ENCODE measurements around the gene SLC5A6. TPM values are rescaled to one million over a fixed set of nuclear protein-coding genes. Genes with fewer than 3 reads are reported as not detected.

Gene SLC5A6
- polyA plus RNA-seq, 1 of the 3 experiments (the other 2 are of a cell fraction) = 75.7 TPM

DNA sequence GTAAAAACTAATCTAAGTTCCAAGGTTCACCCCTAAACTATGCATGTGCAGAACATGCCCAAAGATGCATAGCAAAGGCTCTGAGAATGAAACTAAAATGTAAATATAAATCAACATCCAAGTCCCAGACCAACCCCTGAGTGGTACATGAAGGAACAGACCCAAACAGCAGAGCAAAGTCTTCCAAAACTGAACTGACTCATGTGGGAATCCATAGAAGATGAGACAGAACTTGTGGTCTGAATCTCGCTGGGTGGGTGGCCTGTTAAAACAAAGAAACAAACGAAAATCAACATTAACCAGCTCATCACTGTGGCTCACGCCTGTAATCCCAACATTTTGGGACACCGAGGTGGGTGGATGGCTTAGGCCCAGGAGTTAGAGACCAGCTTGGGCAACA lies 29.7 kb downstream of the SLC5A6 start:
- H3K9me2 ChIP-seq = no peaks in the 10 kb centered on the region
- peaks cover 3 to 39% of the 10 kb centered on the region in 2 experiments; a peak in 3 of 4 replicates for H3K4me1 ChIP-seq (ENCODE audit: control insufficient read depth in 1 of 2, insufficient read depth in 2 of 2, low read depth in 1 of 2, low read length in 1 of 2)
- WGBS (ENCODE audit: low lambda C conversion rate) = 53% methylated on average over 4 of the region's 4 CpGs
- H3K27ac ChIP-seq (ENCODE audit: low read depth in 2 of 2, low read length in 1 of 2) = peak overlapping the region in 1 of 2 experiments; percentile 80; a peak in 2 of 4 replicates
- H3K9me3 ChIP-seq = no peaks in the 10 kb centered on the region
- ChIA-PET CTCF (interaction anchor here (0.9 to 7.0 kb wide), 4 partner anchors 9 to 101 kb away, joined by 3 to 57 read pairs (median 8); no protein-coding TSS in a partner anchor), POLR2A (no interaction called here)
- 0 out of 2 replicates have a peak overlapping the region, but pooled peaks have one; percentile 2 for H3K9ac ChIP-seq
- DNase-seq = no peak
- H3F3A ChIP-seq (replicated peaks; ENCODE audit: insufficient read depth) = peaks cover 13% of the 10 kb centered on the region
- no peaks in the 10 kb centered on the region for H4K20me1 ChIP-seq (ENCODE audit: insufficient read depth)
- H3K27me3 ChIP-seq (ENCODE audit: insufficient read depth) = no peaks in the 10 kb centered on the region
- H3K4me2 ChIP-seq = peak overlapping the region; percentile 3; the same call in 1 of the 2 replicates
- TF ChIP-seq, protein P1, sequence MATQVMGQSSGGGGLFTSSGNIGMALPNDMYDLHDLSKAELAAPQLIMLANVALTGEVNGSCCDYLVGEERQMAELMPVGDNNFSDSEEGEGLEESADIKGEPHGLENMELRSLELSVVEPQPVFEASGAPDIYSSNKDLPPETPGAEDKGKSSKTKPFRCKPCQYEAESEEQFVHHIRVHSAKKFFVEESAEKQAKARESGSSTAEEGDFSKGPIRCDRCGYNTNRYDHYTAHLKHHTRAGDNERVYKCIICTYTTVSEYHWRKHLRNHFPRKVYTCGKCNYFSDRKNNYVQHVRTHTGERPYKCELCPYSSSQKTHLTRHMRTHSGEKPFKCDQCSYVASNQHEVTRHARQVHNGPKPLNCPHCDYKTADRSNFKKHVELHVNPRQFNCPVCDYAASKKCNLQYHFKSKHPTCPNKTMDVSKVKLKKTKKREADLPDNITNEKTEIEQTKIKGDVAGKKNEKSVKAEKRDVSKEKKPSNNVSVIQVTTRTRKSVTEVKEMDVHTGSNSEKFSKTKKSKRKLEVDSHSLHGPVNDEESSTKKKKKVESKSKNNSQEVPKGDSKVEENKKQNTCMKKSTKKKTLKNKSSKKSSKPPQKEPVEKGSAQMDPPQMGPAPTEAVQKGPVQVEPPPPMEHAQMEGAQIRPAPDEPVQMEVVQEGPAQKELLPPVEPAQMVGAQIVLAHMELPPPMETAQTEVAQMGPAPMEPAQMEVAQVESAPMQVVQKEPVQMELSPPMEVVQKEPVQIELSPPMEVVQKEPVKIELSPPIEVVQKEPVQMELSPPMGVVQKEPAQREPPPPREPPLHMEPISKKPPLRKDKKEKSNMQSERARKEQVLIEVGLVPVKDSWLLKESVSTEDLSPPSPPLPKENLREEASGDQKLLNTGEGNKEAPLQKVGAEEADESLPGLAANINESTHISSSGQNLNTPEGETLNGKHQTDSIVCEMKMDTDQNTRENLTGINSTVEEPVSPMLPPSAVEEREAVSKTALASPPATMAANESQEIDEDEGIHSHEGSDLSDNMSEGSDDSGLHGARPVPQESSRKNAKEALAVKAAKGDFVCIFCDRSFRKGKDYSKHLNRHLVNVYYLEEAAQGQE (IDR thresholded peaks at IDR 0.05; ENCODE audit: low read depth, low read length) = no peak
- TF ChIP-seq GABPA (IDR thresholded peaks at IDR 0.05; ENCODE audit: low read depth) (no peak), FOXJ3 (CRISPR knock-in tag; IDR thresholded peaks at IDR 0.05) (no peak), EZH2phosphoT487 (IDR thresholded peaks at IDR 0.05; ENCODE audit: borderline replicate concordance, low read depth) (no peak), SIN3A (IDR thresholded peaks at IDR 0.05; ENCODE audit: borderline replicate concordance, low read depth, low read length) (no peak), NFIC (IDR thresholded peaks at IDR 0.05; ENCODE audit: borderline replicate concordance) (no peak), EP300 (IDR thresholded peaks at IDR 0.05; ENCODE audit: borderline replicate concordance in 1 of 2, low read depth in 1 of 2, low read length in 1 of 2) (no peak), RAD21 (IDR thresholded peaks at IDR 0.05; ENCODE audit: low read length) (no peak), YY1 (IDR thresholded peaks at IDR 0.05; ENCODE audit: low read depth) (no peak), TAF1 (IDR thresholded peaks at IDR 0.05; ENCODE audit: borderline replicate concordance, low read depth, low read length) (no peak), NRF1 (IDR thresholded peaks at IDR 0.05; ENCODE audit: low read depth, low read length) (no peak), ELF1 (IDR thresholded peaks at IDR 0.05) (no peak), MEF2A (IDR thresholded peaks at IDR 0.05; ENCODE audit: borderline replicate concordance, low read depth) (no peak), SMC3 (IDR thresholded peaks at IDR 0.05; ENCODE audit: low read depth, low read length) (no peak), RXRA (IDR thresholded peaks at IDR 0.05; ENCODE audit: borderline replicate concordance, low read depth) (no peak), RCOR1 (IDR thresholded peaks at IDR 0.05; ENCODE audit: low read length) (no peak)
- TF ChIP-seq, protein P2, sequence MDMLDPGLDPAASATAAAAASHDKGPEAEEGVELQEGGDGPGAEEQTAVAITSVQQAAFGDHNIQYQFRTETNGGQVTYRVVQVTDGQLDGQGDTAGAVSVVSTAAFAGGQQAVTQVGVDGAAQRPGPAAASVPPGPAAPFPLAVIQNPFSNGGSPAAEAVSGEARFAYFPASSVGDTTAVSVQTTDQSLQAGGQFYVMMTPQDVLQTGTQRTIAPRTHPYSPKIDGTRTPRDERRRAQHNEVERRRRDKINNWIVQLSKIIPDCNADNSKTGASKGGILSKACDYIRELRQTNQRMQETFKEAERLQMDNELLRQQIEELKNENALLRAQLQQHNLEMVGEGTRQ (IDR thresholded peaks at IDR 0.05; ENCODE audit: borderline replicate concordance, low read depth, low read length) = no peak
- TF ChIP-seq, protein P3, sequence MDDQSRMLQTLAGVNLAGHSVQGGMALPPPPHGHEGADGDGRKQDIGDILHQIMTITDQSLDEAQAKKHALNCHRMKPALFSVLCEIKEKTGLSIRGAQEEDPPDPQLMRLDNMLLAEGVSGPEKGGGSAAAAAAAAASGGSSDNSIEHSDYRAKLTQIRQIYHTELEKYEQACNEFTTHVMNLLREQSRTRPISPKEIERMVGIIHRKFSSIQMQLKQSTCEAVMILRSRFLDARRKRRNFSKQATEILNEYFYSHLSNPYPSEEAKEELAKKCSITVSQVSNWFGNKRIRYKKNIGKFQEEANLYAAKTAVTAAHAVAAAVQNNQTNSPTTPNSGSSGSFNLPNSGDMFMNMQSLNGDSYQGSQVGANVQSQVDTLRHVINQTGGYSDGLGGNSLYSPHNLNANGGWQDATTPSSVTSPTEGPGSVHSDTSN (IDR thresholded peaks at IDR 0.05) = no peak
- TF ChIP-seq, protein P4, sequence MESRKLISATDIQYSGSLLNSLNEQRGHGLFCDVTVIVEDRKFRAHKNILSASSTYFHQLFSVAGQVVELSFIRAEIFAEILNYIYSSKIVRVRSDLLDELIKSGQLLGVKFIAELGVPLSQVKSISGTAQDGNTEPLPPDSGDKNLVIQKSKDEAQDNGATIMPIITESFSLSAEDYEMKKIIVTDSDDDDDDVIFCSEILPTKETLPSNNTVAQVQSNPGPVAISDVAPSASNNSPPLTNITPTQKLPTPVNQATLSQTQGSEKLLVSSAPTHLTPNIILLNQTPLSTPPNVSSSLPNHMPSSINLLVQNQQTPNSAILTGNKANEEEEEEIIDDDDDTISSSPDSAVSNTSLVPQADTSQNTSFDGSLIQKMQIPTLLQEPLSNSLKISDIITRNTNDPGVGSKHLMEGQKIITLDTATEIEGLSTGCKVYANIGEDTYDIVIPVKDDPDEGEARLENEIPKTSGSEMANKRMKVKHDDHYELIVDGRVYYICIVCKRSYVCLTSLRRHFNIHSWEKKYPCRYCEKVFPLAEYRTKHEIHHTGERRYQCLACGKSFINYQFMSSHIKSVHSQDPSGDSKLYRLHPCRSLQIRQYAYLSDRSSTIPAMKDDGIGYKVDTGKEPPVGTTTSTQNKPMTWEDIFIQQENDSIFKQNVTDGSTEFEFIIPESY (IDR thresholded peaks at IDR 0.05; ENCODE audit: borderline replicate concordance, low read depth) = no peak
- peak overlapping the region; percentile 47 for H2AFZ ChIP-seq (ENCODE audit: low read depth)
- no peaks in the 10 kb centered on the region for H3K36me3 ChIP-seq (replicated peaks in 1 of 2; ENCODE audit: control insufficient read depth in 1 of 2, insufficient read depth in 2 of 2, low read length in 1 of 2)
- no peaks in the 10 kb centered on the region for H3K79me2 ChIP-seq (ENCODE audit: insufficient read depth)
- H3K4me3 ChIP-seq (ENCODE audit: low read depth in 2 of 2, low read length in 1 of 2) = no peak overlapping the region

Measured in SK-N-SH (cell line).